Fibroblast of lung (primary cell): ENCODE data around the gene ZBTB39. TPM values are rescaled to one million over a fixed set of nuclear protein-coding genes. Genes with fewer than 3 reads are reported as not detected.

Source experiments
- DNase-seq, 2 donors: peaks; one replicate each; pipeline versions ENCODE4 v3.0.0 to v3.0.0-alpha.2; 2010; ENCODE audit warnings: low read depth in 2 of 2
- H2AFZ ChIP-seq: 2 replicates; pipeline ENCODE4 v1.5.1; 2012; ENCODE audit warnings: low read length, control low read depth, inconsistent platforms
- H3K27ac ChIP-seq: 2 replicates; pipeline ENCODE4 v1.5.1; 2011; ENCODE audit warnings: low read length, control low read depth; ENCODE audit not compliant: insufficient read depth
- H3K27me3 ChIP-seq: 2 replicates; pipeline ENCODE4 v1.5.1; 2011; ENCODE audit warnings: mild to moderate bottlenecking, low read length; ENCODE audit not compliant: control insufficient read depth, insufficient read depth
- H3K36me3 ChIP-seq: 2 replicates; pipeline ENCODE4 v1.5.1; 2011; ENCODE audit warnings: low read length; ENCODE audit not compliant: control insufficient read depth, insufficient read depth
- H3K4me1 ChIP-seq: 2 replicates; pipeline ENCODE4 v1.5.1; 2011; ENCODE audit warnings: low read length; ENCODE audit not compliant: control insufficient read depth, insufficient read depth; ENCODE audit errors: extremely low read depth
- H3K4me2 ChIP-seq: 2 replicates; pipeline ENCODE4 v1.5.1; 2011; ENCODE audit warnings: low read length, control low read depth; ENCODE audit not compliant: insufficient read depth; ENCODE audit errors: extremely low read depth
- H3K4me3 ChIP-seq, 4 experiments: fragments of 200-600 bp in 1 of 4; sonication (generic) in 1 of 4; replicated peaks in 1 of 4; 2 replicates each; pipeline ENCODE4 v1.5.1; 2011 to 2016; ENCODE audit warnings: low read length in 4 of 4, low read depth in 3 of 4, mild to moderate bottlenecking in 3 of 4, control low read depth in 2 of 4, inconsistent platforms in 1 of 4, mixed read lengths in 1 of 4; ENCODE audit not compliant: insufficient read depth in 1 of 4; ENCODE audit errors: control extremely low read depth in 1 of 4
- H3K79me2 ChIP-seq: 2 replicates; pipeline ENCODE4 v1.5.1; 2012; ENCODE audit warnings: mild to moderate bottlenecking, low read length, inconsistent platforms; ENCODE audit not compliant: control insufficient read depth, insufficient read depth
- H3K9ac ChIP-seq: 2 replicates; pipeline ENCODE4 v1.5.1; 2011; ENCODE audit warnings: mild to moderate bottlenecking, low read length, control low read depth; ENCODE audit not compliant: insufficient read depth
- H3K9me3 ChIP-seq: 2 replicates; pipeline ENCODE4 v1.5.1; 2012; ENCODE audit warnings: low read depth, low read length; ENCODE audit not compliant: control insufficient read depth, insufficient read depth
- H4K20me1 ChIP-seq: 2 replicates; pipeline ENCODE4 v1.5.1; 2011; ENCODE audit warnings: low read length; ENCODE audit not compliant: control insufficient read depth, insufficient read depth; ENCODE audit errors: extremely low read depth
- EZH2 ChIP-seq: IDR thresholded peaks from 2 replicates; pipeline ENCODE4 v1.5.1; 2012; ENCODE audit warnings: low read length, control low read depth, mild to moderate bottlenecking; ENCODE audit errors: missing control alignments
- polyA plus RNA-seq, 2 donors: library from polyadenylated mRNA; depleted of rRNA in 1 of 2; stranded (reverse) in 1 of 2; unstranded in 1 of 2; fragments of >200 nt; gene quantifications; 2 replicates each; pipeline ENCODE4 v1.2.1, GENCODE V29; 2011 to 2012; ENCODE audit warnings: missing spikeins in 1 of 2
- total RNA-seq: library from RNA; depleted of rRNA; stranded (reverse); fragments of >200 nt; gene quantifications from 2 replicates; pipeline ENCODE4 v1.2.1, GENCODE V29; 2014
- TF ChIP-seq, protein P1 (sequence below), 2 donors: IDR thresholded peaks in 1 of 2; conservative IDR thresholded peaks in 1 of 2; 1 replicate in 1 of 2; 2 replicates in 1 of 2; pipeline ENCODE4 v1.5.1; 2011 to 2012; ENCODE audit warnings: low read length in 2 of 2, control low read depth in 1 of 2, inconsistent platforms in 1 of 2, low read depth in 1 of 2, mild to moderate bottlenecking in 1 of 2

The ZBTB39 gene
- total and polyA plus RNA-seq, 2 donors (not counting 1 experiment from before 2014, with no cell fraction given): 3.2 to 3.8 TPM

GRCh38 chr12:56948881-56949280, 57.5 kb downstream of the ZBTB39 start:
- Histone ChIP-seq H3K4me3 (no peak overlapping the region), H3K4me2 (no peak overlapping the region), H3K4me1 (no peaks in the 10 kb centered on the region), H3K27me3 (no peaks in the 10 kb centered on the region), H2AFZ (no peak overlapping the region), H3K36me3 (no peaks in the 10 kb centered on the region), H3K79me2 (no peaks in the 10 kb centered on the region), H3K27ac (no peak overlapping the region), H4K20me1 (no peaks in the 10 kb centered on the region), H3K9ac (no peak overlapping the region), H3K9me3 (no peaks in the 10 kb centered on the region)
- no peak for DNase-seq
- TF ChIP-seq, protein P1, sequence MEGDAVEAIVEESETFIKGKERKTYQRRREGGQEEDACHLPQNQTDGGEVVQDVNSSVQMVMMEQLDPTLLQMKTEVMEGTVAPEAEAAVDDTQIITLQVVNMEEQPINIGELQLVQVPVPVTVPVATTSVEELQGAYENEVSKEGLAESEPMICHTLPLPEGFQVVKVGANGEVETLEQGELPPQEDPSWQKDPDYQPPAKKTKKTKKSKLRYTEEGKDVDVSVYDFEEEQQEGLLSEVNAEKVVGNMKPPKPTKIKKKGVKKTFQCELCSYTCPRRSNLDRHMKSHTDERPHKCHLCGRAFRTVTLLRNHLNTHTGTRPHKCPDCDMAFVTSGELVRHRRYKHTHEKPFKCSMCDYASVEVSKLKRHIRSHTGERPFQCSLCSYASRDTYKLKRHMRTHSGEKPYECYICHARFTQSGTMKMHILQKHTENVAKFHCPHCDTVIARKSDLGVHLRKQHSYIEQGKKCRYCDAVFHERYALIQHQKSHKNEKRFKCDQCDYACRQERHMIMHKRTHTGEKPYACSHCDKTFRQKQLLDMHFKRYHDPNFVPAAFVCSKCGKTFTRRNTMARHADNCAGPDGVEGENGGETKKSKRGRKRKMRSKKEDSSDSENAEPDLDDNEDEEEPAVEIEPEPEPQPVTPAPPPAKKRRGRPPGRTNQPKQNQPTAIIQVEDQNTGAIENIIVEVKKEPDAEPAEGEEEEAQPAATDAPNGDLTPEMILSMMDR (conservative IDR thresholded peaks at IDR 0.05 in 1 of 2, IDR thresholded peaks at IDR 0.05 in 1 of 2; ENCODE audit: low read depth in 1 of 2, low read length in 2 of 2): no peak
- no peak for TF ChIP-seq EZH2

Other genes starting within 250 kb of the ZBTB39 start
- 1.5 and 2.3 TPM in 2 replicates for gene HSD17B6, start 243.2 kb downstream of the ZBTB39 start, total RNA-seq
- 0.59 and 1.4 TPM in 2 replicates for gene HSD17B6, start 243.2 kb downstream of the ZBTB39 start, polyA plus RNA-seq
- not detected in 2 replicates for gene SDR9C7, start 72.1 kb downstream of the ZBTB39 start, total RNA-seq
- gene SDR9C7, start 72.1 kb downstream of the ZBTB39 start, polyA plus RNA-seq: not detected in 2 replicates
- 0.17 and 0.26 TPM in 2 replicates for gene RDH16, start 48.9 kb downstream of the ZBTB39 start, total RNA-seq
- 0.02 TPM in 1 of 2 replicates, not detected in the other for gene RDH16, start 48.9 kb downstream of the ZBTB39 start, polyA plus RNA-seq
- gene TAC3, start 10.0 kb upstream of the ZBTB39 start, total RNA-seq: 0.17 TPM in 1 of 2 replicates, not detected in the other
- 0.36 and 0.54 TPM in 2 replicates for gene TAC3, start 10.0 kb upstream of the ZBTB39 start, polyA plus RNA-seq
- 0.17 and 0.26 TPM in 2 replicates for gene MYO1A, start 43.6 kb upstream of the ZBTB39 start, total RNA-seq
- 0.01 TPM in 1 of 2 replicates, not detected in the other for gene MYO1A, start 43.6 kb upstream of the ZBTB39 start, polyA plus RNA-seq
- gene NEMP1, start 72.2 kb upstream of the ZBTB39 start, total RNA-seq: 7.7 and 8.4 TPM in 2 replicates
- gene NEMP1, start 72.2 kb upstream of the ZBTB39 start, polyA plus RNA-seq: 11.1 and 17.6 TPM in 2 replicates
- gene NAB2, start 82.6 kb upstream of the ZBTB39 start, total RNA-seq: 39.6 and 62.7 TPM in 2 replicates
- 31.3 and 34.6 TPM in 2 replicates for gene NAB2, start 82.6 kb upstream of the ZBTB39 start, polyA plus RNA-seq
- gene STAT6, start 104.8 kb upstream of the ZBTB39 start, total RNA-seq: 90.4 and 103 TPM in 2 replicates
- 116 and 123 TPM in 2 replicates for gene STAT6, start 104.8 kb upstream of the ZBTB39 start, polyA plus RNA-seq
- gene LRP1, start 121.9 kb upstream of the ZBTB39 start, total RNA-seq: 377 and 464 TPM in 2 replicates
- 92.2 and 96.9 TPM in 2 replicates for gene LRP1, start 121.9 kb upstream of the ZBTB39 start, polyA plus RNA-seq
- gene LRP1-AS, start 141.1 kb upstream of the ZBTB39 start, total RNA-seq: not detected in 2 replicates
- gene LRP1-AS, start 141.1 kb upstream of the ZBTB39 start, polyA plus RNA-seq: not detected in 2 replicates
- 0.50 and 1.0 TPM in 2 replicates for gene NXPH4, start 210.2 kb upstream of the ZBTB39 start, total RNA-seq
- 0.30 and 1.9 TPM in 2 replicates for gene NXPH4, start 210.2 kb upstream of the ZBTB39 start, polyA plus RNA-seq
- gene SHMT2, start 223.2 kb upstream of the ZBTB39 start, total RNA-seq: 358 and 380 TPM in 2 replicates
- gene SHMT2, start 223.2 kb upstream of the ZBTB39 start, polyA plus RNA-seq: 139 and 154 TPM in 2 replicates
- 0.26 and 0.33 TPM in 2 replicates for gene STAC3, start 244.6 kb upstream of the ZBTB39 start, total RNA-seq
- gene STAC3, start 244.6 kb upstream of the ZBTB39 start, polyA plus RNA-seq: 0.18 and 0.33 TPM in 2 replicates